ENCODE measurements around the gene UST.

The UST gene

GRCh38 chr6:148867862-148868261, 121.0 kb downstream of the UST start:
- H3K4me3 ChIP-seq (ENCODE audit: low read depth, low read length): no peak overlapping the region
- no peak for TF ChIP-seq CTCF (IDR thresholded peaks at IDR 0.05; ENCODE audit: low read depth, low read length, missing control alignments)
- no peak for DNase-seq (ENCODE audit: low read depth)

- TF ChIP-seq CTCF (IDR thresholded peaks at IDR 0.05; ENCODE audit: low read depth, low read length, missing control alignments): no peak
- H3K4me3 ChIP-seq (ENCODE audit: low read depth, low read length): no peak overlapping the region
- DNase-seq (ENCODE audit: low read depth): no peak
These were observed 121.5 kb downstream of the UST start for GRCh38 chr6:148868314-148868713.

GRCh38 chr6:148868901-148869300, 122.1 kb downstream of the UST start:
- no peak for DNase-seq (ENCODE audit: low read depth)
- TF ChIP-seq CTCF (IDR thresholded peaks at IDR 0.05; ENCODE audit: low read depth, low read length, missing control alignments): no peak
- no peak overlapping the region for H3K4me3 ChIP-seq (ENCODE audit: low read depth, low read length)

GRCh38 chr6:148869585-148869984, 122.8 kb downstream of the UST start:
- no peak overlapping the region for H3K4me3 ChIP-seq (ENCODE audit: low read depth, low read length)
- no peak for DNase-seq (ENCODE audit: low read depth)
- no peak for TF ChIP-seq CTCF (IDR thresholded peaks at IDR 0.05; ENCODE audit: low read depth, low read length, missing control alignments)

GRCh38 chr6:148873154-148873553, 126.3 kb downstream of the UST start:
- no peak for TF ChIP-seq CTCF (IDR thresholded peaks at IDR 0.05; ENCODE audit: low read depth, low read length, missing control alignments)
- no peak for DNase-seq (ENCODE audit: low read depth)
- no peak overlapping the region for H3K4me3 ChIP-seq (ENCODE audit: low read depth, low read length)

- TF ChIP-seq CTCF (IDR thresholded peaks at IDR 0.05; ENCODE audit: low read depth, low read length, missing control alignments): no peak
- H3K4me3 ChIP-seq (ENCODE audit: low read depth, low read length): no peak overlapping the region
- no peak for DNase-seq (ENCODE audit: low read depth)
These were observed 127.0 kb downstream of the UST start for GRCh38 chr6:148873868-148874267.

GRCh38 chr6:148874698-148875293, 128.0 kb downstream of the UST start:
- no peak for DNase-seq (ENCODE audit: low read depth)
- no peak for TF ChIP-seq CTCF (IDR thresholded peaks at IDR 0.05; ENCODE audit: low read depth, low read length, missing control alignments)
- no peak overlapping the region for H3K4me3 ChIP-seq (ENCODE audit: low read depth, low read length)
